GM23338 (cell line): Measurements from ENCODE around the gene SPAG7.

Experiments
- CREB1 ChIP-seq: fragments of 250-450 bp; sonication (Bioruptor Pico); IDR thresholded peaks from 2 replicates; pipeline ENCODE4 v1.5.0; 2020; ENCODE audit warnings: low read depth, mild to moderate bottlenecking, moderate library complexity
- CTCF ChIP-seq, 2 experiments: fragments of 200-600 bp in 1 of 2; sonication (generic) in 1 of 2; conservative IDR thresholded peaks; 2 replicates each; pipeline versions ENCODE4 v1.5.1 to v1.6.1; 2016 to 2017; ENCODE audit warnings: antibody characterized with exemption in 2 of 2, low read depth in 2 of 2, mild to moderate bottlenecking in 2 of 2, moderate library complexity in 1 of 2
- ETS1 ChIP-seq: IDR thresholded peaks from 2 replicates; pipeline ENCODE4 v1.6.1; 2016; ENCODE audit warnings: antibody characterized with exemption
- EZH2 ChIP-seq: fragments of 200-600 bp; sonication (generic); IDR thresholded peaks from one replicate; pipeline ENCODE4 v1.8.0; 2017; ENCODE audit warnings: antibody characterized with exemption, mild to moderate bottlenecking, low read depth; ENCODE audit not compliant: unreplicated experiment
- EZH2phosphoT487 ChIP-seq: fragments of 200-600 bp; sonication (generic); IDR thresholded peaks from one replicate; pipeline ENCODE4 v1.8.1; 2018; ENCODE audit warnings: antibody characterized with exemption; ENCODE audit not compliant: unreplicated experiment
- JUNB ChIP-seq: IDR thresholded peaks from one replicate; pipeline ENCODE4 v1.6.1; 2016; ENCODE audit warnings: antibody characterized with exemption; ENCODE audit not compliant: unreplicated experiment
- POLR2AphosphoS5 ChIP-seq: IDR thresholded peaks from 2 replicates; pipeline ENCODE4 v1.6.1; 2016; ENCODE audit warnings: antibody characterized with exemption, low read depth
- REST ChIP-seq: IDR thresholded peaks from one replicate; pipeline ENCODE4 v1.6.1; 2018; ENCODE audit warnings: antibody characterized with exemption; ENCODE audit not compliant: unreplicated experiment
- STAT1 ChIP-seq: IDR thresholded peaks from one replicate; pipeline ENCODE4 v1.6.1; 2016; ENCODE audit warnings: antibody characterized with exemption; ENCODE audit not compliant: unreplicated experiment
- ZNF114 ChIP-seq: fragments of 250-450 bp; sonication (Bioruptor Pico); IDR thresholded peaks from 2 replicates; pipeline ENCODE4 v1.5.0; 2020; ENCODE audit warnings: mild to moderate bottlenecking, moderate library complexity
- ZNF331 ChIP-seq: fragments of 250-450 bp; sonication (Bioruptor Pico); IDR thresholded peaks from 2 replicates; pipeline ENCODE4 v1.5.0; 2020; ENCODE audit warnings: low read depth, mild to moderate bottlenecking, moderate library complexity
- ZNF462 ChIP-seq: fragments of 250-450 bp; sonication (Bioruptor Pico); IDR thresholded peaks from 2 replicates; pipeline ENCODE4 v1.5.0; 2020; ENCODE audit warnings: mild to moderate bottlenecking, moderate library complexity

GRCh38 chr17:4970273-4970672, 2.7 kb upstream of the SPAG7 start:
- TF ChIP-seq CTCF (conservative IDR thresholded peaks at IDR 0.05; ENCODE audit: low read depth in 2 of 2), result no peak
- TF ChIP-seq EZH2phosphoT487, result no peak
- TF ChIP-seq REST, result no peak
- TF ChIP-seq CREB1 (CRISPR knock-in tag), result no peak
- TF ChIP-seq POLR2AphosphoS5, result no peak; the same call in 1 of the 2 replicates
- no peak for TF ChIP-seq STAT1
- TF ChIP-seq EZH2, result no peak
- TF ChIP-seq ZNF331, result no peak
- no peak for TF ChIP-seq ZNF114 (CRISPR knock-in tag)
- TF ChIP-seq JUNB, result no peak
- TF ChIP-seq ETS1, result no peak
- TF ChIP-seq ZNF462, result no peak
